Measurements from ENCODE around the gene TRMU. TPM values are rescaled to one million over a fixed set of nuclear protein-coding genes. Genes with fewer than 3 reads are reported as not detected.

Gene TRMU
- total RNA-seq, 6 donors from 2014 or later, result 30.7 to 77.5 (median 35.8) TPM

GRCh38 chr22:46406791-46407190 is 71.3 kb downstream of the TRMU start:
- Histone ChIP-seq H3K27me3 (no peaks in the 10 kb centered on the region), H3K4me3 (no peak overlapping the region), H3K36me3 (peaks cover 0 to 4% (median 0%) of the 10 kb centered on the region in 4 donors), H3K4me1 (no peaks in the 10 kb centered on the region), H3K9me3 (no peaks in the 10 kb centered on the region), H3K27ac (no peak overlapping the region)
- 87 to 88% methylated on average over 15 of the region's 15 CpGs for WGBS, 2 donors
- no peak for ATAC-seq (ENCODE audit: low FRiP score in 2 of 2)
- peak in 1 of 2 donors; percentile 49 for DNase-seq
- no peak for TF ChIP-seq POLR2A (IDR thresholded peaks at IDR 0.05)
- no peak for TF ChIP-seq POLR2AphosphoS5 (IDR thresholded peaks at IDR 0.05)
- no peak for TF ChIP-seq EP300 (IDR thresholded peaks at IDR 0.05)
- no peak for TF ChIP-seq CTCF (IDR thresholded peaks at IDR 0.05)

Other genes starting within 250 kb of the TRMU start
- gene PPARA, start 185.2 kb upstream of the TRMU start, total RNA-seq, result 10 to 100 TPM; 10.2 to 27.0 (median 20.9) TPM
- 10 to 100 TPM in 3 of 6 donors, 1 to 10 TPM in 3; 6.8 to 22.9 (median 11.2) TPM for gene CDPF1, start 85.4 kb upstream of the TRMU start, total RNA-seq
- 1 to 10 TPM in 1 of 6 donors, under 1 TPM in 1, not detected in 4; 0.06 to 1.0 TPM for gene PKDREJ, start 72.4 kb upstream of the TRMU start, total RNA-seq
- gene TTC38, start 67.7 kb upstream of the TRMU start, total RNA-seq, result 10 to 100 TPM; 23.7 to 84.9 (median 34.3) TPM
- gene GTSE1, start 38.8 kb upstream of the TRMU start, total RNA-seq, result 1 to 10 TPM in 3 of 6 donors, under 1 TPM in 2, not detected in 1; 0.30 to 4.4 (median 1.4) TPM
- 100 to 1,000 TPM in 2 of 6 donors, 10 to 100 TPM in 4; 45.1 to 145 (median 80.1) TPM for gene CELSR1, start 201.9 kb downstream of the TRMU start, total RNA-seq